HG02973 (cell line): ENCODE results near the gene SLC41A3.
"Not testable (repeated sequence)": the region's sequence is repeated elsewhere in the genome, so short reads cannot be mapped to it uniquely, and the experiment has no call there.

ENCODE experiments used
- ATAC-seq: cut with Tn5 transposase; IDR thresholded peaks from one replicate; pipeline ENCODE4 v1.9.1; 2021; ENCODE audit warnings: moderate library complexity; ENCODE audit not compliant: unreplicated experiment

SLC41A3 gene

GRCh38 chr3:126056681-126057500 lies 27.0 kb downstream of the SLC41A3 start:
- no peak for ATAC-seq

- no peak for ATAC-seq
Measured at GRCh38 chr3:126056088-126056487, 27.8 kb downstream of the SLC41A3 start.

- no peak for ATAC-seq
Measured at GRCh38 chr3:126054870-126055269, 29.1 kb downstream of the SLC41A3 start.

- ATAC-seq = no peak
Measured at GRCh38 chr3:126053949-126054569, 29.9 kb downstream of the SLC41A3 start.

DNA sequence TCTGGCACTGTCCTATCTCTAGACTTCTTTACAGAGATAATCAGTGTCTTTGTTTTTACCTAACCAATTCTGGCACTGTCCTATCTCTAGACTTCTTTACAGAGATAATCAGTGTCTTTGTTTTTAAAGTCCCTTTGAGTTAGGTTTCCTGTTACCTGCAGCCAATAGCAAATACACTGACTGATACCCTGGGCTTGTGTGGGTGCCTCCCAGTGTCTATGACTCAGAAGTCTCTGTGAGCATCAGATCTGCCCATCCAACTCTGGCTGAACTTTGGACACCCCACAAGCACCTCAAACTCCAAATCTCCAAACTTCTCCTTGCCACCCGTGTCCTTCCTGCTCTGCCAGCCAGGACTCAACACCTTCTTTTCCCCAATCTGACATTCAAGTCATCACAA lies 30.4 kb downstream of the SLC41A3 start:
- no peak for ATAC-seq

GRCh38 chr3:126052196-126053058 lies 31.5 kb downstream of the SLC41A3 start:
- no peak for ATAC-seq

GRCh38 chr3:126051741-126052140 lies 32.2 kb downstream of the SLC41A3 start:
- no peak for ATAC-seq

DNA sequence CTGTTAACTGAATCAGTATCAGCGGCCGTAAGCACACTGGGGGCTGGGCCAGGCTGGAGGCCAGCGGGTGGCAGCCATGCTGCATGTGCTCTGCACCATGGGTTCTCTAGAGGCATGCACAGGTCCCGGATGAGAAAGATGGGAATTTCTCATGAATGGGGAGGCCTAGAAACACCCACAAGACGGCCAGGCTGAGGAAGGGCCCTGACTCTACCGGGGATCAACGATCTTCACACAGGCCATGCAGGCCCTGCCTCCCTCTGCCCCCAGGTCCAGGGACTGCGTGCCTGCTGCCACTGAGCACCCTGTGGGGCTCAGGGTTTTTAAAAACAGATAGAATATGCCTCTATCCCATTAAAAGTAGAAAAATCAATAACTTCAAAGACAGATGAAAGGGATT lies 32.7 kb downstream of the SLC41A3 start:
- no peak for ATAC-seq

GRCh38 chr3:126050626-126051025 lies 33.3 kb downstream of the SLC41A3 start:
- ATAC-seq = no peak

- ATAC-seq = no peak
Measured at GRCh38 chr3:126050050-126050392, 33.9 kb downstream of the SLC41A3 start.

- ATAC-seq = no peak
Measured at GRCh38 chr3:126049289-126050049, 34.5 kb downstream of the SLC41A3 start.

GRCh38 chr3:126040386-126040785 lies 43.5 kb downstream of the SLC41A3 start:
- no peak for ATAC-seq

DNA sequence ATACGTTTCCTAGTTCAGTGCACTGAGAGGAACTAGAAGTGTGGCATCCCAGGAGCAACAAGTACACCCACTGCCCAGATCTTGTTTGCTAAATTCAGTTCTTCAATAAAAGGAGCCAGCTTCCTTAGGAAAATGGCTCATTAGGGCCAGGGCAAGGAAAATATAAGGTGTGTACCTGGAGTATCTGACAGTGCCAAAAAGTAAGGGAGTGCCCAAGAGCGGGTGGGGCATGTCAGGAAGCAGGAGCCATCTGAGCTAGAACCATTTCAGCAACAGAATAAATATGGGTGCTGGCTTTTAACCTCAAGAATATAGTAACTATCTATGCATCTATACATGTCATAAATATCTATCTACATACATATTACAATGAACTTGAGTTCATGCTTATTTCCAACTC lies 44.1 kb downstream of the SLC41A3 start:
- no peak for ATAC-seq

GRCh38 chr3:126038791-126039190 lies 45.1 kb downstream of the SLC41A3 start:
- ATAC-seq = not testable (repeated sequence)

- ATAC-seq = no peak
Measured at GRCh38 chr3:126036056-126036549, 47.8 kb downstream of the SLC41A3 start.

DNA sequence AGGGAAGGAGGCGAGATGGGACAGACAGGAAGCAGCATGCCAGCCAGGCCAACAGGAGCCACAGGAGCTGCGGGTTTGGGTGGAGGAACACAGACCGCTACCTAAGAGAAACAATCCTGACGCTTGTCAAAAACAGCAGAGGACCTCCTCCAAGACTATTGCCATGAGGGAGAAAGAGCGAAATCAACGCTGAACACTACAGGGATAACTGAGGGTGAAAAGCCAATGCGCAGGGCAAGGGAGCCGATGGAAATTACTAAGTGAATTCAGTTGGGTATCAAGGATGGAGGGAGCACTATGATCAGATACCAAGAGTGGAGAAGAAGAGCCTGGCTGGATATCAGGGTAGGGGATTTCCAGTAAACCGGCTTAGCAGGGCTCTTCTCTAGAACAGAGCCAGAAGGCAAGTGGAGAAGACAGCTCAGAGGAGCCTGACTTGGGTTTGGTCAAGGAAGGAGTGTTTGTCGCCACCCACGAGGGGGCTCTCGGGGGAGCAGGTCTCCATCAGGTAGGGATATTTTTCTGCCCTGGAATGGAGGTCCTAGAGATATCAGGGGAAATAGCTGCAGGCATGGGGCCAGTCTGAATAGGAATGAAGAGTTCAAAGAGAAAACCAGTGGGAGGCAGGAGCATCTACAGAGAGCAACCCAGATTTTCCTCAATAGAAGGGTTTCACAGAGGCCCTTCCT lies 48.4 kb downstream of the SLC41A3 start:
- ATAC-seq = no peak

DNA sequence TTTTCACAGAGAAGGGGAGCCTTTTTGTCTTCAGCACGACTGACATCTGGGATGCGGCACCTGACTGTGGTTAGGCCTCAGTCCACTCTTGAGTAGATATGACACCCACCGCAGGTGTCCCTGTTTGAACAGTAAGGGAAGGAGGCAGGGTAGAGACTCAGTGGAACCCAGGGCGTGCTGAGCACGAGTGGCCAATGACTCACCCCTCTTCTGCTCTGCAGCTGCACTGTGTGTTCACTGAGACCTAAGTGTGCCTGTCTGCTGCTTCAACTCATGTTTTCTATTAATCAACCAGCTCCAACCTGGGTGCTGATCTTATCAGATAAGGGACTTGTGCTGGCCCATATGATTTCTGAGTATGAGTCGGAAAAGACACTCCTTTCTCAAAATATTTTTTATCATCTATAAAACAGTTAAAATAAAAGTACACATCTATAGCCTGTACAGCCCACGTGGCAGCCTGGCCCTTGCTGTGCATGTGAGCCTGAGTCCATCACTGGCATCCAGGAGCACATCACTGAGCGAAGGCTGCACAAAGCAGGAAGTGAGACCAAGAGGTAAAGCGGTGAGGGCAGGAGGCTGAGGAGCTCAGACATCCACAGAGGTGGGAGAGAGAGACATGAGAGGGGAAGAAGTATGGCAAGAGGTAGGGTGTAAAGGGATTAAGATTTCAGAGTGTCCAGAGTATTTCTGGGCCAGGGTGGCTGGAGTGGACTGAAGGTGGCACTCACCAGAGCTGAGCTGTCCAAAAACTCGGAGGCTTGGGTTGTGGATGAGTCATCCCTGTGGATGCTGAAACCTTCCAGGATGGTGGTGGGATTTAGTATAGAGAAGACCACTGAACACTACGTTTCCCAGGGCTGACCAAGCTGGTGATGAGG lies 49.2 kb downstream of the SLC41A3 start:
- ATAC-seq = no peak

- ATAC-seq = no peak
Measured at GRCh38 chr3:126033765-126034164, 50.2 kb downstream of the SLC41A3 start.

DNA sequence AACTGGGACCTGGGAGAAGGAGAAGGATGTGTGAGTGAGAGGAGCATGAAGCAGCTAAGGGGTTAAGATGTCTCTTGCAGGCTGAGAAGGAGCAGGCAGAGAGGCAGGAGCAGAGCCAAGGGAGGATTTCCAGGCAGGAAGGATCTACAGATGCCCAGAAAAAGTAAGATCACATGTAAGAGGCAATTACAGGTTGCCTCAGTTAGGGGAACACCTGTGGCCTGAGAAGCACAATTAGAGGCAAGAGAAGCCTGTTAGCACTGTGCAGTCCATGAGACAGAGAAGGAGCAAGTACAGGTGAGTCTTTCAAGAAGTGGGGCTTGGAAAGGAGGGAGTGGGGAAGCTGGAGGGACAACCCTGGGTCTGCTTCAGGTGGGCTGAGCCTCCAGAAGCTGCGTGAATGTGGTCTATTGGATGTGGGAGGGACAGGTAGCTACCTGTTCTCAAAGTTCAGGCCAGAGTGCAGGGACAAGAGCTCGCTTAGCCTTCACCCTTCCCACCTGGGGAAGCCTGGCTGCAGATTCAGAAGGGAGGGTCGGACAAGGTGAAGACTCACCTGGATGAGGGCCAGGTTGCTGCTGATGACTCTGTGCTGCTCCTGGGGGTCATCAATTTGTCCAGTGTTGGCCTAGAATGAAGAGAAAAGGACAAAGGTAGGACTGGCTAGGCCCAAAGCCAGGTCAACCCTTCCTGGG lies 50.7 kb downstream of the SLC41A3 start:
- no peak for ATAC-seq
